Upper lobe of left lung (tissue), 6 donors: ENCODE measurements around the gene OR6B1. TPM values are rescaled to one million over a fixed set of nuclear protein-coding genes. Genes with fewer than 3 reads are reported as not detected.

Experiments
- ATAC-seq, 2 donors: fragments of 200-7000 bp; cut with Tn5 transposase; one replicate each; pipeline ENCODE4 v1.9.1; 2022; ENCODE audit warnings: mild to moderate bottlenecking in 2 of 2, moderate library complexity in 2 of 2; ENCODE audit not compliant: low FRiP score in 2 of 2
- DNase-seq, 2 donors: peaks; one replicate each; pipeline ENCODE4 v3.0.0-alpha.2; 2019 to 2020
- H3K27ac ChIP-seq, 4 donors: fragments of 200-600 bp; sonication (generic); one replicate each; pipeline ENCODE4 v1.5.1; 2016 to 2019
- H3K27me3 ChIP-seq, 4 donors: fragments of 200-600 bp; sonication (generic); one replicate each; pipeline ENCODE4 v1.5.1; 2017 to 2019
- H3K36me3 ChIP-seq, 4 donors: fragments of 200-600 bp; sonication (generic); one replicate each; pipeline ENCODE4 v1.5.1; 2016 to 2019
- H3K4me1 ChIP-seq, 4 donors: fragments of 200-600 bp; sonication (generic); one replicate each; pipeline ENCODE4 v1.5.1; 2018 to 2019
- H3K4me3 ChIP-seq, 4 donors: fragments of 200-600 bp; sonication (generic); one replicate each; pipeline ENCODE4 v1.5.1; 2017 to 2019; ENCODE audit warnings: mild to moderate bottlenecking in 2 of 4, moderate library complexity in 1 of 4
- H3K9me3 ChIP-seq, 4 donors: fragments of 200-600 bp; sonication (generic); one replicate each; pipeline ENCODE4 v1.5.1; 2018 to 2019
- CTCF ChIP-seq, 6 experiments: fragments of 450-650 bp in 4 of 6; fragments of 200-600 bp in 2 of 6; sonication (generic) in 2 of 6; IDR thresholded peaks; one replicate each; pipeline ENCODE4 v1.5.1; 2016 to 2019; ENCODE audit warnings: antibody characterized with exemption in 6 of 6
- EP300 ChIP-seq, 4 donors: sonication (generic); formaldehyde crosslinking; IDR thresholded peaks; one replicate each; pipeline ENCODE4 v1.5.1; 2017; ENCODE audit warnings: antibody characterized with exemption in 4 of 4, control low read depth in 2 of 4
- POLR2A ChIP-seq, 4 donors: fragments of 450-650 bp; IDR thresholded peaks; one replicate each; pipeline ENCODE4 v1.5.1; 2016 to 2017; ENCODE audit warnings: antibody characterized with exemption in 4 of 4, mild to moderate bottlenecking in 2 of 4
- POLR2AphosphoS5 ChIP-seq, 2 donors: sonication (generic); formaldehyde crosslinking; IDR thresholded peaks; one replicate each; pipeline ENCODE4 v1.5.1; 2017; ENCODE audit warnings: antibody characterized with exemption in 2 of 2
- WGBS, 2 donors: methylation state at CpG; one replicate each; pipeline ENCODE4 v1.1.5; 2017 to 2018; 5-methylcytosine and 5-hydroxymethylcytosine counted together
- total RNA-seq, 6 donors: library from RNA; depleted of rRNA in 4 of 6; stranded (reverse); fragments of >200 nt in 4 of 6; gene quantifications; one replicate each; pipeline versions ENCODE4 v1.1.0 to v1.2.1, GENCODE V29; 2016 to 2021
- donor health status: DM: no; HTN: no; CAD: no; lungs with moderate emphysema.
- donor health status: DM: no; HTN: yes; CAD: no; lungs with severe emphysema.

OR6B1 gene
- total RNA-seq, 6 donors from 2014 or later = not detected

GRCh38 chr7:144036302-144036885, 36.3 kb downstream of the OR6B1 start:
- DNase-seq (no peak), ATAC-seq (no peak)
- H3K27ac ChIP-seq = no peak overlapping the region
- no peaks in the 10 kb centered on the region for H3K27me3 ChIP-seq
- H3K36me3 ChIP-seq = no peaks in the 10 kb centered on the region
- H3K4me1 ChIP-seq = no peaks in the 10 kb centered on the region
- TF ChIP-seq POLR2A (IDR thresholded peaks at IDR 0.05) (no peak), CTCF (IDR thresholded peaks at IDR 0.05) (no peak), EP300 (IDR thresholded peaks at IDR 0.05) (no peak), POLR2AphosphoS5 (IDR thresholded peaks at IDR 0.05) (no peak)
- 38 to 85% methylated on average over 1 of the region's 1 CpG for WGBS, 2 donors
- no peak overlapping the region for H3K4me3 ChIP-seq
- H3K9me3 ChIP-seq = no peaks in the 10 kb centered on the region

- ATAC-seq (no peak), DNase-seq (no peak)
- H3K4me3 ChIP-seq = no peak overlapping the region
- H3K27ac ChIP-seq = no peak overlapping the region
- no peaks in the 10 kb centered on the region for H3K4me1 ChIP-seq
- H3K9me3 ChIP-seq = no peaks in the 10 kb centered on the region
- WGBS, 2 donors = 62 to 85% methylated on average over 1 of the region's 1 CpG
- no peaks in the 10 kb centered on the region for H3K27me3 ChIP-seq
- H3K36me3 ChIP-seq = no peaks in the 10 kb centered on the region
- no peak for TF ChIP-seq CTCF (IDR thresholded peaks at IDR 0.05)
- TF ChIP-seq EP300 (IDR thresholded peaks at IDR 0.05) = no peak
- TF ChIP-seq POLR2AphosphoS5 (IDR thresholded peaks at IDR 0.05) = no peak
- no peak for TF ChIP-seq POLR2A (IDR thresholded peaks at IDR 0.05)
Measured at GRCh38 chr7:144037414-144038035, 37.4 kb downstream of the OR6B1 start.

- DNase-seq (no peak), ATAC-seq (no peak)
- Histone ChIP-seq H3K4me3 (no peak overlapping the region), H3K36me3 (no peaks in the 10 kb centered on the region), H3K4me1 (no peaks in the 10 kb centered on the region), H3K27ac (no peak overlapping the region), H3K27me3 (no peaks in the 10 kb centered on the region), H3K9me3 (no peaks in the 10 kb centered on the region)
- TF ChIP-seq POLR2A (IDR thresholded peaks at IDR 0.05) (no peak), POLR2AphosphoS5 (IDR thresholded peaks at IDR 0.05) (no peak), EP300 (IDR thresholded peaks at IDR 0.05) (no peak), CTCF (IDR thresholded peaks at IDR 0.05) (no peak)
- WGBS, 2 donors = 57 to 58% methylated on average over 4 of the region's 4 CpGs
Measured at GRCh38 chr7:144038887-144039286, 38.8 kb downstream of the OR6B1 start.

GRCh38 chr7:144048648-144049047, 48.5 kb downstream of the OR6B1 start, which contains the start of gene OR2A5:
OR2A5 (plus strand) TSS chr7:144048948; CDS start chr7:144050402, 1,454 bp downstream.
- H3K9me3 ChIP-seq = no peaks in the 10 kb centered on the region
- no peak for DNase-seq
- ATAC-seq = no peak
- H3K4me1 ChIP-seq = no peaks in the 10 kb centered on the region
- TF ChIP-seq POLR2A (IDR thresholded peaks at IDR 0.05) (no peak), CTCF (IDR thresholded peaks at IDR 0.05) (no peak), POLR2AphosphoS5 (IDR thresholded peaks at IDR 0.05) (no peak), EP300 (IDR thresholded peaks at IDR 0.05) (no peak)
- H3K36me3 ChIP-seq = no peaks in the 10 kb centered on the region
- H3K27ac ChIP-seq = no peak within 1 kb of the TSS
- H3K27me3 ChIP-seq = no peaks in the 10 kb centered on the region
- 63% methylated on average over 1 of the region's 1 CpG for WGBS, 2 donors
- no peak within 1 kb of the TSS for H3K4me3 ChIP-seq

- DNase-seq = no peak
- no peaks in the 10 kb centered on the region for H3K27me3 ChIP-seq
Measured at GRCh38 chr7:144049491-144049890, 49.4 kb downstream of the OR6B1 start.

More at GRCh38 chr7:144049491-144049890, 49.4 kb downstream of the OR6B1 start:
- no peak for TF ChIP-seq POLR2AphosphoS5 (IDR thresholded peaks at IDR 0.05)
- TF ChIP-seq EP300 (IDR thresholded peaks at IDR 0.05) = no peak
- no peak for TF ChIP-seq CTCF (IDR thresholded peaks at IDR 0.05)
- TF ChIP-seq POLR2A (IDR thresholded peaks at IDR 0.05) = no peak
- ATAC-seq = no peak
- no peaks in the 10 kb centered on the region for H3K4me1 ChIP-seq
- no peak overlapping the region for H3K27ac ChIP-seq
- 55 to 64% methylated on average over 2 of the region's 2 CpGs for WGBS, 2 donors
- no peaks in the 10 kb centered on the region for H3K9me3 ChIP-seq
- no peak overlapping the region for H3K4me3 ChIP-seq
- H3K36me3 ChIP-seq = no peaks in the 10 kb centered on the region
